Astrocyte (in vitro differentiated cells and primary cell): Measurements from ENCODE around the gene C1orf53. TPM values are rescaled to one million over a fixed set of nuclear protein-coding genes. Genes with fewer than 3 reads are reported as not detected.

Experiments used
- DNase-seq: peaks from one replicate; pipeline ENCODE4 v3.0.0-alpha.2; 2010; ENCODE audit warnings: low read depth
- FAIRE-seq: peaks from 2 replicates; lab custom pipeline; 2011; peaks lifted over from hg19 to GRCh38; lab: Jason Lieb, UNC
- H2AFZ ChIP-seq: 2 replicates; pipeline ENCODE4 v1.6.0; 2012; ENCODE audit warnings: low read depth, low read length, inconsistent platforms
- H3K27ac ChIP-seq: 2 replicates; pipeline ENCODE4 v1.5.1; 2011; ENCODE audit warnings: low read depth, low read length, inconsistent platforms
- H3K27me3 ChIP-seq: 2 replicates; pipeline ENCODE4 v1.6.0; 2011; ENCODE audit warnings: low read length, inconsistent platforms; ENCODE audit not compliant: insufficient read depth
- H3K36me3 ChIP-seq: 2 replicates; pipeline ENCODE4 v1.5.1; 2011; ENCODE audit warnings: low read length, inconsistent platforms; ENCODE audit not compliant: insufficient read depth
- H3K4me1 ChIP-seq: 2 replicates; pipeline ENCODE4 v1.5.1; 2011; ENCODE audit warnings: low read length, inconsistent platforms; ENCODE audit not compliant: insufficient read depth
- H3K4me2 ChIP-seq: 2 replicates; pipeline ENCODE4 v1.6.0; 2012; ENCODE audit warnings: low read length, inconsistent platforms
- H3K4me3 ChIP-seq: 2 replicates; pipeline ENCODE4 v1.5.1; 2011; ENCODE audit warnings: low read depth, mild to moderate bottlenecking, low read length, inconsistent platforms; ENCODE audit not compliant: insufficient read depth
- H3K79me2 ChIP-seq: 2 replicates; pipeline ENCODE4 v1.6.0; 2012; ENCODE audit warnings: mild to moderate bottlenecking, low read length, inconsistent platforms; ENCODE audit not compliant: insufficient read depth
- H3K9ac ChIP-seq: 2 replicates; pipeline ENCODE4 v1.6.0; 2012; ENCODE audit warnings: mild to moderate bottlenecking, low read length, inconsistent platforms
- H3K9me3 ChIP-seq: 2 replicates; pipeline ENCODE4 v1.5.1; 2012; ENCODE audit warnings: low read depth, mild to moderate bottlenecking, low read length, inconsistent platforms; ENCODE audit not compliant: insufficient read depth
- H4K20me1 ChIP-seq: 2 replicates; pipeline ENCODE4 v1.6.0; 2012; ENCODE audit warnings: low read length, inconsistent platforms; ENCODE audit not compliant: insufficient read depth
- H3K27ac Mint-ChIP-seq: one replicate; pipeline ENCODE4 v1.8.0; 2021; ENCODE audit warnings: mild to moderate bottlenecking, mixed read lengths; ENCODE audit not compliant: unreplicated experiment
- H3K27me3 Mint-ChIP-seq: one replicate; pipeline ENCODE4 v1.8.0; 2021; ENCODE audit warnings: low read depth, mixed read lengths; ENCODE audit not compliant: unreplicated experiment
- H3K36me3 Mint-ChIP-seq: one replicate; pipeline ENCODE4 v1.8.0; 2021; ENCODE audit warnings: low read depth, mixed read lengths; ENCODE audit not compliant: unreplicated experiment
- H3K4me1 Mint-ChIP-seq: one replicate; pipeline ENCODE4 v1.8.0; 2021; ENCODE audit warnings: low read depth, mixed read lengths; ENCODE audit not compliant: unreplicated experiment
- H3K4me3 Mint-ChIP-seq: one replicate; pipeline ENCODE4 v1.8.0; 2021; ENCODE audit warnings: mild to moderate bottlenecking, moderate library complexity, mixed read lengths; ENCODE audit not compliant: unreplicated experiment
- H3K9me3 Mint-ChIP-seq: one replicate; pipeline ENCODE4 v1.8.0; 2021; ENCODE audit warnings: mild to moderate bottlenecking, mixed read lengths; ENCODE audit not compliant: unreplicated experiment
- EZH2 ChIP-seq: IDR thresholded peaks from 2 replicates; pipeline ENCODE4 v1.6.1; 2012; ENCODE audit warnings: mild to moderate bottlenecking, low read length, inconsistent platforms; ENCODE audit not compliant: insufficient read depth
- total RNA-seq: library from RNA; stranded (reverse); gene quantifications from 2 replicates; pipeline ENCODE4 v1.2.1, GENCODE V29; 2021
- TF ChIP-seq, protein P1 (sequence below): IDR thresholded peaks from 2 replicates; pipeline ENCODE4 v1.5.1; 2011; ENCODE audit warnings: low read depth, mild to moderate bottlenecking, inconsistent platforms, low read length, moderate library complexity; ENCODE audit not compliant: insufficient read depth

C1orf53 gene
- total RNA-seq, 1 donor from 2014 or later, result 7.9 TPM

DNA sequence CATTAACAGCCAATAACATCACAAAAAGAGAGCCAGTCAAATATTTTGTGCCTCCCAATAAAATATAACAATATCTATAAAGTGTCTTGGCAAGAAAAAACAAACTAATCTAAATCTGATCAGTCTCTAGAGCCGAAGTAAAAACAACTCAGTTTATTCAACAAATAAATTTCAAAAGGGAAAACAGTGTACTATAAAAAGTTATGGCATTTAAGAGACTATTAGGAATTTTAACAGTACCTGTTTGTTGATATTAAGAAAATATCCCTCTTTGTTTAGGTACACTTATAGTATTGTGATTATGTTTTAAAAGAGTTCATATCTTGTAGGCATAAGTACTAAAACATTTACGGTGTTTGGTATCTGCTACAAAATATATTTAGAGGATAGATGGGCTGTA is 36.6 kb upstream of the C1orf53 start:
- Histone ChIP-seq H3K9ac (no peak overlapping the region), H3K27ac (no peak overlapping the region), H4K20me1 (no peaks in the 10 kb centered on the region), H2AFZ (no peak overlapping the region), H3K36me3 (no peaks in the 10 kb centered on the region), H3K4me3 (no peak overlapping the region), H3K79me2 (no peaks in the 10 kb centered on the region), H3K4me2 (no peak overlapping the region), H3K27me3 (no peaks in the 10 kb centered on the region), H3K9me3 (no peaks in the 10 kb centered on the region), H3K4me1 (no peaks in the 10 kb centered on the region)
- Mint-ChIP-seq H3K4me1 (no peaks in the 10 kb centered on the region), H3K9me3 (no peaks in the 10 kb centered on the region), H3K27ac (no peak overlapping the region), H3K4me3 (no peak overlapping the region), H3K27me3 (no peaks in the 10 kb centered on the region), H3K36me3 (no peaks in the 10 kb centered on the region)
- TF ChIP-seq, protein P1, sequence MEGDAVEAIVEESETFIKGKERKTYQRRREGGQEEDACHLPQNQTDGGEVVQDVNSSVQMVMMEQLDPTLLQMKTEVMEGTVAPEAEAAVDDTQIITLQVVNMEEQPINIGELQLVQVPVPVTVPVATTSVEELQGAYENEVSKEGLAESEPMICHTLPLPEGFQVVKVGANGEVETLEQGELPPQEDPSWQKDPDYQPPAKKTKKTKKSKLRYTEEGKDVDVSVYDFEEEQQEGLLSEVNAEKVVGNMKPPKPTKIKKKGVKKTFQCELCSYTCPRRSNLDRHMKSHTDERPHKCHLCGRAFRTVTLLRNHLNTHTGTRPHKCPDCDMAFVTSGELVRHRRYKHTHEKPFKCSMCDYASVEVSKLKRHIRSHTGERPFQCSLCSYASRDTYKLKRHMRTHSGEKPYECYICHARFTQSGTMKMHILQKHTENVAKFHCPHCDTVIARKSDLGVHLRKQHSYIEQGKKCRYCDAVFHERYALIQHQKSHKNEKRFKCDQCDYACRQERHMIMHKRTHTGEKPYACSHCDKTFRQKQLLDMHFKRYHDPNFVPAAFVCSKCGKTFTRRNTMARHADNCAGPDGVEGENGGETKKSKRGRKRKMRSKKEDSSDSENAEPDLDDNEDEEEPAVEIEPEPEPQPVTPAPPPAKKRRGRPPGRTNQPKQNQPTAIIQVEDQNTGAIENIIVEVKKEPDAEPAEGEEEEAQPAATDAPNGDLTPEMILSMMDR, result no peak
- TF ChIP-seq EZH2, result no peak
- FAIRE-seq (no peak), DNase-seq (no peak)

DNA sequence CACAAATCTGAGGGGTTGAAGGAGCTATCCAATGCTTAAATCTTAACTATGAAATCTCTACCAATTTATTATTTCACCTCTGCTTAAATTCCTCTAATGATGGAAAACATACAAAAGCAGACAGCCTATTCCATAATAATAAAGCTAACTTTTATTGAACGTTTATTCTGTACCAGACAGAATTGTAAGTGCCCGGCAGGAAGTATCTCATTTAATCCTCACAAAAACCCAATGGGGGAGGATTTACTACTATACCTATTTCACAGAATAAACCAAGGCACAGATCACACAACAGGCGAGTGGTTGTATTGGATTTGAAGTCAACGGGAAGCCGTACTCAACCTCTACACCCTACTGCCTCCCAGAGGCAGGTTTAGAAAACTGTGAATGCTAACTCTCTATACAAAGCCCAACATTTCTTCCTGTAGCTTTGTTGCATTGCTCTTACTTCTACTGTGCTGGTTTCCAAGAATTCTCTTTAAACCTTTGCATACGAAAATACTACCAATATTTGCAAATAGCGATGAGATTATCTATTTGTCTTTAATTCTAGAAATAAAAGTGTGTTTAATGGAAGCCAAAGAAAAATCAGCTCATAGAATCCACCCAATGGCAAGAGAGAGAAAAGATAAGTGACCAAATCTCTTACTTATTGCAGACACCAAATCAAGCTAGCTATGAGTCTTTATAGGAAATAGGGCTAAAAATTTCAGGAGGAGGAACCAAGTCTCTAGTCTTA is 33.5 kb upstream of the C1orf53 start:
- H3K9me3 ChIP-seq, result no peaks in the 10 kb centered on the region
- no peak overlapping the region for H3K9ac ChIP-seq
- H3K79me2 ChIP-seq, result no peaks in the 10 kb centered on the region
- no peak for TF ChIP-seq EZH2
- TF ChIP-seq, protein P1, result peak; percentile 62
- no peaks in the 10 kb centered on the region for H3K36me3 Mint-ChIP-seq
- no peak overlapping the region for H3K4me3 ChIP-seq
- H3K27me3 ChIP-seq, result no peaks in the 10 kb centered on the region
- H3K4me1 ChIP-seq, result no peaks in the 10 kb centered on the region
- no peaks in the 10 kb centered on the region for H3K27me3 Mint-ChIP-seq
- H2AFZ ChIP-seq, result no peak overlapping the region
- H3K4me2 ChIP-seq, result no peak overlapping the region
- no peaks in the 10 kb centered on the region for H3K4me1 Mint-ChIP-seq
- H3K36me3 ChIP-seq, result no peaks in the 10 kb centered on the region
- H3K9me3 Mint-ChIP-seq, result no peaks in the 10 kb centered on the region
- H3K27ac ChIP-seq, result no peak overlapping the region
- FAIRE-seq (peak; percentile 91), DNase-seq (peak; percentile 36)
- no peaks in the 10 kb centered on the region for H4K20me1 ChIP-seq
- no peak overlapping the region for H3K27ac Mint-ChIP-seq
- H3K4me3 Mint-ChIP-seq, result no peak overlapping the region

DNA sequence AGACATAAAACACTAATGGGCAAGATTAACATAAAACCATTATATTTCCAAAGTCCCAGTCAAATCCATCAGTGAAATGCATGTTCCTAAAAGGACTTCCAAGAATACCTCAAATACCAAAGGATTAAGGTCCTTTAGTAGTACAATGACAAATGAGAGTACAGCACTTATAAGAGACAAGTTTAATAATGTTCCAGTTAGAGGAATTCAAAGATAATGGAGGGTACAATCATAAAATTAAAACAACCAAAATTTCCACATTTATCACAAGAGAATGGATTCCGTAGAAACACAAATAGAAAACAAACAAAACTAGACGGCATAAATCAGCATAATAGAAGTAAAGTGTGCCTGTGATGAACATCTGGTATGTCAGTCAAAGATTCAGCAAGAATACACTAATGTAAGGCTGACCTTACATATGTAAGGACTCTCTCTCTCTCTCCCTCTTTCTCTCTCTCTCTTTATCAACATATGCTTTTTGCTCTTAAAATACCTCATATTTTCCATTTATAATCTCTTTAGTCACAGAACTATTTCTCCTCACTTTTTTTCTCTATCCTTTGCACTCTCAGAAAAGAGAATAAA is 32.8 kb upstream of the C1orf53 start:
- H3K4me3 ChIP-seq, result no peak overlapping the region
- Mint-ChIP-seq H3K36me3 (no peaks in the 10 kb centered on the region), H3K27me3 (no peaks in the 10 kb centered on the region), H3K9me3 (no peaks in the 10 kb centered on the region), H3K4me1 (no peaks in the 10 kb centered on the region), H3K27ac (no peak overlapping the region), H3K4me3 (no peak overlapping the region)
- H3K9me3 ChIP-seq, result no peaks in the 10 kb centered on the region
- DNase-seq, result no peak
- no peaks in the 10 kb centered on the region for H4K20me1 ChIP-seq
- H3K4me1 ChIP-seq, result no peaks in the 10 kb centered on the region
- no peak overlapping the region for H2AFZ ChIP-seq
- no peaks in the 10 kb centered on the region for H3K27me3 ChIP-seq
- no peak overlapping the region for H3K9ac ChIP-seq
- no peak overlapping the region for H3K4me2 ChIP-seq
- no peak for FAIRE-seq
- no peaks in the 10 kb centered on the region for H3K36me3 ChIP-seq
- TF ChIP-seq, protein P1, result no peak
- TF ChIP-seq EZH2, result no peak
- no peaks in the 10 kb centered on the region for H3K79me2 ChIP-seq
- H3K27ac ChIP-seq, result no peak overlapping the region
